SK-N-SH treated with all-trans-retinoic acid at 6 μM for 48 hours (cell line): ENCODE results near the gene TMCC3.

ENCODE experiments used
- ATAC-seq: fragments of 200-7000 bp; cut with Tn5 transposase; 3 replicates; pipeline ENCODE4 v1.9.1; 2020; ENCODE audit warnings: mild to moderate bottlenecking, moderate library complexity
- ARNTL ChIP-seq: fragments of 450-650 bp; formaldehyde crosslinking; IDR thresholded peaks from 2 replicates; pipeline ENCODE4 v1.5.0; 2020; ENCODE audit warnings: low read depth, mild to moderate bottlenecking, moderate library complexity, borderline replicate concordance
- BACH2 ChIP-seq: fragments of 250-450 bp; sonication (Bioruptor Pico); IDR thresholded peaks from 2 replicates; pipeline ENCODE4 v1.9.0; 2021; ENCODE audit warnings: mild to moderate bottlenecking, borderline replicate concordance
- CREB5 ChIP-seq: fragments of 250-450 bp; sonication (Bioruptor Pico); IDR thresholded peaks from 2 replicates; pipeline ENCODE4 v1.5.1; 2020; ENCODE audit warnings: low read depth, mild to moderate bottlenecking, moderate library complexity
- CSDC2 ChIP-seq: fragments of 250-450 bp; sonication (Bioruptor Pico); IDR thresholded peaks from 2 replicates; pipeline ENCODE4 v1.5.0; 2020; ENCODE audit warnings: mild to moderate bottlenecking, moderate library complexity
- CSRNP3 ChIP-seq: fragments of 250-450 bp; sonication (Bioruptor Pico); IDR thresholded peaks from 2 replicates; pipeline ENCODE4 v1.5.1; 2021; ENCODE audit warnings: mild to moderate bottlenecking, moderate library complexity
- ESRRG ChIP-seq: fragments of 250-450 bp; sonication (Bioruptor Pico); IDR thresholded peaks from 2 replicates; pipeline ENCODE4 v1.6.1; 2021; ENCODE audit warnings: mild to moderate bottlenecking
- GLIS3 ChIP-seq: fragments of 250-450 bp; sonication (Bioruptor Pico); IDR thresholded peaks from 2 replicates; pipeline ENCODE4 v1.5.0; 2020; ENCODE audit warnings: mild to moderate bottlenecking, moderate library complexity
- OSR1 ChIP-seq: fragments of 250-450 bp; sonication (Bioruptor Pico); IDR thresholded peaks from 2 replicates; pipeline ENCODE4 v1.8.0; 2022; ENCODE audit warnings: moderate library complexity, mild to moderate bottlenecking, inconsistent platforms
- PATZ1 ChIP-seq: fragments of 250-450 bp; sonication (Bioruptor Pico); IDR thresholded peaks from 2 replicates; pipeline ENCODE4 v1.8.0; 2020; ENCODE audit warnings: mild to moderate bottlenecking, moderate library complexity, borderline replicate concordance
- POU6F1 ChIP-seq: fragments of 250-450 bp; sonication (Bioruptor Pico); IDR thresholded peaks from 2 replicates; pipeline ENCODE4 v1.8.0; 2021; ENCODE audit warnings: low read depth, mild to moderate bottlenecking, moderate library complexity, borderline replicate concordance
- PPARA ChIP-seq: fragments of 250-450 bp; sonication (Bioruptor Pico); IDR thresholded peaks from 2 replicates; pipeline ENCODE4 v1.5.0; 2020; ENCODE audit warnings: mild to moderate bottlenecking, borderline replicate concordance
- RARB ChIP-seq: fragments of 250-450 bp; sonication (Bioruptor Pico); IDR thresholded peaks from 2 replicates; pipeline ENCODE4 v1.8.0; 2021; ENCODE audit warnings: mild to moderate bottlenecking, moderate library complexity
- TCF4 ChIP-seq: fragments of 250-450 bp; sonication (Bioruptor Pico); IDR thresholded peaks from 2 replicates; pipeline ENCODE4 v1.8.0; 2021; ENCODE audit warnings: mild to moderate bottlenecking, moderate library complexity, borderline replicate concordance
- TOX ChIP-seq: fragments of 250-450 bp; sonication (Bioruptor Pico); IDR thresholded peaks from 2 replicates; pipeline ENCODE4 v1.8.0; 2021; ENCODE audit warnings: mild to moderate bottlenecking, moderate library complexity, borderline replicate concordance
- ZC3H10 ChIP-seq: fragments of 250-450 bp; sonication (Bioruptor Pico); IDR thresholded peaks from 2 replicates; pipeline ENCODE4 v1.5.1; 2021; ENCODE audit warnings: mild to moderate bottlenecking, moderate library complexity
- ZFP3 ChIP-seq: fragments of 250-450 bp; sonication (Bioruptor Pico); IDR thresholded peaks from 2 replicates; pipeline ENCODE4 v1.5.0; 2020; ENCODE audit warnings: mild to moderate bottlenecking, moderate library complexity
- ZFP30 ChIP-seq: fragments of 450-650 bp; formaldehyde crosslinking; IDR thresholded peaks from 2 replicates; pipeline ENCODE4 v1.5.0; 2022; ENCODE audit warnings: mild to moderate bottlenecking, moderate library complexity
- ZNF565 ChIP-seq: fragments of 450-650 bp; formaldehyde crosslinking; conservative IDR thresholded peaks from 2 replicates; pipeline ENCODE4 v1.5.0; 2020; ENCODE audit warnings: low read depth, mild to moderate bottlenecking, moderate library complexity
- ZNF70 ChIP-seq: fragments of 450-650 bp; formaldehyde crosslinking; IDR thresholded peaks from 2 replicates; pipeline ENCODE4 v1.5.0; 2020; ENCODE audit warnings: mild to moderate bottlenecking, moderate library complexity
- ZNF8 ChIP-seq: fragments of 450-650 bp; formaldehyde crosslinking; IDR thresholded peaks from 2 replicates; pipeline ENCODE4 v1.5.0; 2020; ENCODE audit warnings: mild to moderate bottlenecking, moderate library complexity

The TMCC3 gene

GRCh38 chr12:94567761-94568160 lies 82.6 kb downstream of the TMCC3 start:
- TF ChIP-seq POU6F1 (CRISPR knock-in tag) (no peak), CREB5 (CRISPR knock-in tag) (no peak), BACH2 (no peak), CSDC2 (no peak), CSRNP3 (CRISPR knock-in tag) (no peak), ZNF565 (CRISPR knock-in tag) (no peak), ESRRG (CRISPR knock-in tag) (no peak), ZFP3 (CRISPR knock-in tag) (no peak), OSR1 (CRISPR knock-in tag) (no peak), PATZ1 (CRISPR knock-in tag) (no peak), ZC3H10 (CRISPR knock-in tag) (no peak), ZNF8 (CRISPR knock-in tag) (no peak)
- TF ChIP-seq, all 23 proteins: peak for 0
- no peak for ATAC-seq

- ATAC-seq = no peak
- TF ChIP-seq ZFP3 (CRISPR knock-in tag) = no peak
- TF ChIP-seq ZC3H10 (CRISPR knock-in tag) = no peak
- TF ChIP-seq ARNTL (CRISPR knock-in tag) = no peak
- no peak for TF ChIP-seq TCF4 (CRISPR knock-in tag)
- TF ChIP-seq POU6F1 (CRISPR knock-in tag) = no peak
- TF ChIP-seq PPARA (CRISPR knock-in tag) = no peak
- no peak for TF ChIP-seq GLIS3 (CRISPR knock-in tag)
- no peak for TF ChIP-seq ZFP30
- TF ChIP-seq RARB (CRISPR knock-in tag) = no peak
- no peak for TF ChIP-seq ZNF565 (CRISPR knock-in tag)
- TF ChIP-seq OSR1 (CRISPR knock-in tag) = no peak
Measured at GRCh38 chr12:94566345-94566744, 84.0 kb downstream of the TMCC3 start.

GRCh38 chr12:94565683-94566082 lies 84.7 kb downstream of the TMCC3 start:
- ATAC-seq = no peak
- TF ChIP-seq ZNF70 (CRISPR knock-in tag) (no peak), BACH2 (no peak), POU6F1 (CRISPR knock-in tag) (no peak), ZNF565 (CRISPR knock-in tag) (no peak), ZNF8 (CRISPR knock-in tag) (no peak), ZFP30 (no peak), TOX (no peak)
- TF ChIP-seq, all 23 proteins: peak for 0
